ENCODE data around the gene LCP1.

The LCP1 gene

GRCh38 chr13:46183018-46183946, 1.3 kb upstream of the LCP1 start:
- DNase-seq (ENCODE audit: low read depth in 2 of 2, low spot score in 1 of 2) = no peak

- DNase-seq (ENCODE audit: low read depth in 2 of 2, low spot score in 1 of 2) = no peak
These were observed 507 bp upstream of the LCP1 start for GRCh38 chr13:46182491-46182877.

- DNase-seq (ENCODE audit: low read depth in 2 of 2, low spot score in 1 of 2) = no peak
These were observed 569 bp downstream of the LCP1 start for GRCh38 chr13:46181377-46181839.

GRCh38 chr13:46179969-46180763, 1.8 kb downstream of the LCP1 start:
- DNase-seq (ENCODE audit: low read depth in 2 of 2, low spot score in 1 of 2) = no peak

DNA sequence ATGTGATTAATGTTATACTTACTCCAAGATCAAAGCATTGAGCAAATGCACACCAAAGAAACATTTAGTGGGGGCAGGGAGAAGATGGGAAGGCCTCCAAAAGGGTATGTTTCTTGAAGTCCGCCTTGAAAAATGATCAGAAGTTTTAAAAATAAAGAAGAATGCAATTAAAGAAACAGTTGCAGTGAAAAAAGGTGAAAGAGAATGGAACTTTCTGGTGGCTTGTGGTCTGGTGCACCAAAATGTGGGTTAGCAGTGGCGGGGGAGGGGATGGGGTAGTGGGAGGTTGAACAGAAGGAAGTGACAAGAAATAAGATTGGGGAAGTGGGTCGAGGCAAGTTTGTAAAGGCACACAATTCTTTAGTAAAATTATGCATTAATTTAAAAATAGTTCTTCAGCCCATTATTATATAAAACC, 2.5 kb downstream of the LCP1 start:
- DNase-seq (ENCODE audit: low read depth in 2 of 2, low spot score in 1 of 2) = peak; percentile 60 to 75

DNA sequence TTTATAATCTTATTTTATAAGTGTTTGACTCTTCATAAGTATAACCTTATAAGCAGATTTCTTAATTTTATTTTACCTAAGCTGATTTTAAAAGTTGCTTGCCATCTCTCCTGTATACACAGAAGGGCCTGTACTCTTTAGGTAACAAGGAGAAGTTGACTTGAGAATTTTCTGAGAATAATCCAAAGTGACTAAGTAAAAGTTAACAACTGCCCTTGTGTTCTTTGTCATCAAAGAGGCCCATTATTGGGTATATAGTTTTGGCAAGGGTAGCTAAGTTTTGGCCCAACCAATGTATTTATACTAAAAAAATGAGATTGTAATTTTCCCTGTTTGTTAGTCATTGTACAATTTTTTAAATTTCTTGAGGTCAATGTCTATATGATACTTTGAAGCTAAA, 3.2 kb downstream of the LCP1 start:
- no peak for DNase-seq (ENCODE audit: low read depth in 2 of 2, low spot score in 1 of 2)

DNA sequence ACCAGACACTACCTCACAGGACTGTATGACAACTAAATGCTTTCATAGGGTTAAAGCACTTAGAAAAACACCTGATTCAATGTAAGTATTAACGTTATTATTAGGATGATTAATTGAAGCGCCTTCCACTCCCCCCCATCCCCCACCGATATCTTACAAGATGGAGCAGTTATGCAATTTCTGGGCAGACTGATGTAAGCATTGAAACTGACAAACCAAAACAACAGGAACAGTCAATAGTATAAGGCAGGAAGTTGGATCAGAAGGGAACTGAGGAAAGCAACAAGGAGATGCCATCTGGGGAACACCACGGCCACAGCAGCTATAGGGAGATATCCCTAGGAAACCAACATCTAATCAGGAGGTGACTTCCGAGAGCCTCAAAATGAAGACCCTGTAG, 3.8 kb downstream of the LCP1 start:
- no peak for DNase-seq (ENCODE audit: low read depth in 2 of 2, low spot score in 1 of 2)

DNA sequence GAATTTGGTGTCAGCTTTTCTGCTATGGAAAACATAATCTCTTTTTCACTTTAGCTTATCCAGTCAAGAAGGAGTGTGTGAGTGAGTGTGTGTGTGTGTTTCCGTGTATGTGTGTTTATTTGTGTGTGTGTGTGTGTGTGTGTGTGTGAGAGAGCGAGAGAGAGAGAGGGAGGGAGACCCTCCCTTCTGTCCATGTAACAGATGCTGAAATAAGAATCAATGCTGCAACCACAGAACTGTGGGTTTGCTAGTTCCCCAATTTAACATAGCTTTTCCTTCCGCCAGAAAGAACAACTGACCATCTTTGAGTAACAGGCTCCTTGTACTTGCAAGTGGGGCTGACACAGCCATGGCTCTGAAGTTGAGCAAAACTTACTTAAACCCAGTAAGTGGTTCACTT, 5.2 kb downstream of the LCP1 start:
- DNase-seq (ENCODE audit: low read depth in 2 of 2, low spot score in 1 of 2) = no peak

DNA sequence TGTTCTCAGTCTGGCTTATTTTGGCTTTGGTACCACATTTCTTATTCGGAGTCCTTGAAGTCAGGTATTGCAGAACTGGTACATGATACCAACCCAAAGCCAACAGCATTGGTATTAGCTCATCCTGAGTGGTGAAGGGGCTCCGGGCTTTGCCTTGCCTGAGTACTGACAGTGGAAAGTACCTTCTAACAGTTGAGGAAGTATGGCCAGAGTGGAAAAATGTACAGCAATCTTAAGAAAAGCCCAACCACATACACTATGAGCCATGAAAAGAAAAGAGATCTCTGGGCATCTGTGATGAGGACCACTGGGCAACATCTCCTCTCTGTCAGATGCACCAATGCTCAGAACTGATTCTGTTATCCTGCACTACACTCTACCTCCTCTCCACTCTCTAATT, 8.3 kb downstream of the LCP1 start:
- no peak for DNase-seq (ENCODE audit: low read depth in 2 of 2, low spot score in 1 of 2)

GRCh38 chr13:46172531-46172991, 9.4 kb downstream of the LCP1 start:
- DNase-seq (ENCODE audit: low read depth in 2 of 2, low spot score in 1 of 2) = no peak

GRCh38 chr13:46171739-46172138, 10.2 kb downstream of the LCP1 start:
- DNase-seq (ENCODE audit: low read depth in 2 of 2, low spot score in 1 of 2) = no peak

DNA sequence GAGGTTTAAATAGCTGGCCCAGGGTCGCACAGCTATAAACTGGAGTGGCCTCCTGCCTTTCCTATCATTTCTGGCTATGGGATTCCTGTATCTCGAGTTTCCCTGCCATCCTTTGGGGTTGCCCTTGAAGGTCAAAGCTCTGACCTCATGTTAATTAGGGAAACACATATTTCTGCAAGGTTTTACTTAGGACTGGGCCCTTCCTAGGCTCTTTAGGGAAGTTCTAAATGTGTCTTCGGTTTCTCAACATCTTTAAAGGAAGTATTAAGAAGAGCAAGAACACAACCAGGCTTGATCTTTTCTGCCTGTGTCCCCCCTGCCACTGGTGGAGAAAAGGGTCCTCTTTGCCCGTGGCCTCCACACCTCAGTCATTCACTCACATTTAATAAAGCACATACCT, 10.8 kb downstream of the LCP1 start:
- no peak for DNase-seq (ENCODE audit: low read depth in 2 of 2, low spot score in 1 of 2)

GRCh38 chr13:46170687-46171086, 11.3 kb downstream of the LCP1 start:
- no peak for DNase-seq (ENCODE audit: low read depth in 2 of 2, low spot score in 1 of 2)

- DNase-seq (ENCODE audit: low read depth in 2 of 2, low spot score in 1 of 2) = no peak
These were observed 11.7 kb downstream of the LCP1 start for GRCh38 chr13:46170268-46170667.

DNA sequence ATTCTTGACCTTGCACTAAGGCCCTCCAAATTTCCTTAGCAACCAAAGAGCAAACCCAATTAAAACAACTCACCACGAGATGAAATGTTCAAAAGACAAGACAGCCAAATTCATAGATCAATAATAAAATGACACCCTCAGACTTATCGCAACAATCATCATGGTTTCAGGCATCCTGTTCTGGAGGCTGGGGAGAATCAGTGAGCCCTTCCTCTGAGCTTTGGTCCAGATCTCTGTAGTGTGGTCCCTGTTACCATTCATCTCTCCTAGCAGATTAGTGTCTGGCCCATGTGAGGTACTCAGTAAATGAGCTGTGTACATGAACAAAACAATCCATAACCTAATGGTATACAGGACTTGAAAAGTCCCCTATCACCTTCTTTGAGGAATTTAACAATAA, 12.2 kb downstream of the LCP1 start:
- DNase-seq (ENCODE audit: low read depth in 2 of 2, low spot score in 1 of 2) = no peak

DNA sequence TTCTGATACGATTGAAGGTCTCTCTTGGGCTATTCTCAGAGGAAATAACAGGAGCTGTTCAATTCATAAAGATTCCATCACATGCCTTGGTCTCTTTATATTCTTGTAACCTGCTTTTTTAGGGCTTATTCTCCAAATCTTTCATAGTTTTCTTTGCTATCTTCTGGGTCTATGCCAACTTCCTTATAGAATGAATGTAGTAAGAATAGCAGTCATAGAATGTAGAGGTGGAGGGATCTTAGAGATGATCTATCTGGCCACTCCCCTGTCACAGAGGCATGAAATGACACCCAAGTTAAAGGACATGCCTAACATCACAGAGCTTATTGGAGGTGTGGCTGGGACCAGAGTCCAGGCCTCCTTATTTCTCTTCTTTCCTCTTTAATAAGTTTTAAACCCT, 13.2 kb downstream of the LCP1 start:
- no peak for DNase-seq (ENCODE audit: low read depth in 2 of 2, low spot score in 1 of 2)

DNA sequence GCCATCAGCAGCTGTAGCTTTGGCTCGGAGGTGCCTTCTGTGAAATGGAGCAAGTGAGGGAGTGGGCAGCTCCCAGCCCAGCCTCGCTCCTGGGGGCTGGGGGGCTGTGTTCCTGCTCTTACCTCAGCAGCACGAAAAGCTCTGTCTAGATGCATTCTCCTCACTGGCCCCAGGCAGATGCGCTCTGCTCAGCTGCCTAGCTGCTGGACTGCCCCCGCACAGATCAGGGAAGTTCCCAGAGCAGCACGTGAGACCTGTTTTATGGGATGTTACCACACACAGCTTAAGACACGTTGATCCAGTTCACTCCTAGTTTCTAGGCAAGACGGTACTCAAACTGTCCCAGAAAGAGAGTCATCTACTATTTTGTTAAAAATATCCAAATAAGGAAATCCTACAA, 13.6 kb downstream of the LCP1 start:
- DNase-seq (ENCODE audit: low read depth in 2 of 2, low spot score in 1 of 2) = no peak

GRCh38 chr13:46166947-46167610, 14.9 kb downstream of the LCP1 start:
- no peak for DNase-seq (ENCODE audit: low read depth in 2 of 2, low spot score in 1 of 2)

- DNase-seq (ENCODE audit: low read depth in 2 of 2, low spot score in 1 of 2) = no peak
These were observed 15.8 kb downstream of the LCP1 start for GRCh38 chr13:46166224-46166584.

DNA sequence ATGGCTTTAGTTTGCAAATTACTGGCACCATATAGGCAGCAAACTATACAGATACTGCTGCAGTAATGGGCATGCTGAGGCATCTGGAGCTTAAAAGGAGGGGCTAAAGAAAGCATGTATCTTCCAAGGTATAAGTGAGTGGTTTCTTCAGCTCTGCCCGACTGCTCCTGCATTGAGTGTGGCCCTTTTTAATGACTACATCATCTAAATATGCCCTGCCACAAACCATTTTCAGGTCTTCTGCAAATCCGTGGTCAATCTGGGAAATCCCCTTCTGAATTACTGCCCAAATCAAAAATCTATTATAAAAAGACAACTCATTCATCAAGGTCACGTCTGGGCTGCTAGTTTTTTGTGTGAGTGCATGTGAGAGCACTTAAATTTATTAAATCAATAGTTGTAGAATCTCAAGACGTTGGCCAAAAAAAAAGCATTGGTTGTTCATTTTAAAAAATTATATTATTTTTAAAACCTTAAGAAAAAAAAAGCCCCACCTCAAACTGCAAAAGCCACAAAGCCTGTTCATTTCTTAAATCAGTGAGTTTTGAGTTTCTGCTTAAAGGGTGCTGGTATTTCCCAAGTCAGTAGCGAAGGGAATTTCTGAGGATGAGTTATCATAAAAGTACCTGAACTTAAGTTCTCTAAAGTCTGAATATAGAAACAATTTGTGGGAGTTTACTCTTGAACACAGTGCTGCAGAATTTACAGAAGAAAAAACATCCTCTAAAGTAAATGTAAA, 16.3 kb downstream of the LCP1 start:
- no peak for DNase-seq (ENCODE audit: low read depth in 2 of 2, low spot score in 1 of 2)

GRCh38 chr13:46164661-46165060, 17.3 kb downstream of the LCP1 start:
- no peak for DNase-seq (ENCODE audit: low read depth in 2 of 2, low spot score in 1 of 2)
